GM11168 (cell line): ENCODE results near the gene SNX11.

Experiments used
- in situ Hi-C: fragments of 300-500 bp; cut with MboI; formaldehyde crosslinking; loops from one replicate; pipeline ENCODE4 v1.12.0; 2022; ENCODE audit warnings: low sequenced_read_pairs; ENCODE audit not compliant: unreplicated experiment

Gene SNX11

DNA sequence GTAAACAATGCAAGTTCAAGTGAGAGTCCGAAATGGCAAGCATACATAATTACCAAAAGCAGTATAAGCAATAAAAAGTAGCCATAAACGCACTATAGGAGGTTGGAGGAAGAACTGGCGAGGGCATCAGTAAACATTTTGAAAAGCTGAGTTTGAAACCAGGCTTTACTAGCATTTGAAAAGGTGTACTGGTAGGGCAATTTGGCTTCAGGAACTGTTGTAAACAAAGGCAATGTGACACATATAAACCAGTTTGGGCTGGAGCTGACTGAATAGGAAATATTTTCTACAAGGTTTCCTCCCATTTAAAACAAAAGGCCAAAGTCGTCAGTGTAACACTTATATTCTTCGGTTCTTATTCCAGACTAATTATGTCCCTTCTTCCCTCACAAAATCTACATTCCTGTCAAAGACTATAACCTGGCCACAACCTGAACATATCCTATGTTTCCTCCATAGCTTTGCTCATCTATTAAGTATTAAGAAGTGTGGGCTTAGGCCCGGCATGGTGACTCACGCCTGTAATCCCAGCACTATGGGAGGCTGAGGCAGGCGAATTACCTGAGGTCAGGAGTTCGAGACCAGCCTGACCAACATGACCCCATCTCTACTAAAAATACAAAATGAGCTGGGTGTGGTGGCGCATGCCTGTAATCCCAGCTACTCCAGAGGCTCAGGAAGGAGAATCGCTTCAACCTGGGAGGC is 14.1 kb upstream of the SNX11 start:
- in situ Hi-C loops = no loop called here

DNA sequence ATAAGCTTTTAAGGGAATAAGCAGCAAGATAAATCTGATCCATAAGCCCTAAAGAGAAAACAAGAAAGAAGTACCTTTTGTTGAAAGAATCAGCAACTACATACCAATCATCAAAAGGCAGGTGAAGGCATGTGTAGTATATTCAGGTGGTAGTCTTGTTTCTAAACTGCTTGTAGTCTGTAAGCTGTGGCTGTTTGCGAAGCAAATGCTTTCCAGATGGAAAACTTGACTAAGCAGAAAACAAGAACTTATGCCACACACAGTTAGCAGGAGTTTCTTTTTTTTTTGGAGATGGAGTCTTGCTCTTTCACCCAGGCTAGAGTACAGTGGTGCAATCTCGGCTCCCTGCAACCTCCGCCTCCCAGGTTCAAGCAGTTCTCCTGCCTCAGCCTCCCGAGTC is 12.0 kb upstream of the SNX11 start:
- in situ Hi-C loops = no loop called here

DNA sequence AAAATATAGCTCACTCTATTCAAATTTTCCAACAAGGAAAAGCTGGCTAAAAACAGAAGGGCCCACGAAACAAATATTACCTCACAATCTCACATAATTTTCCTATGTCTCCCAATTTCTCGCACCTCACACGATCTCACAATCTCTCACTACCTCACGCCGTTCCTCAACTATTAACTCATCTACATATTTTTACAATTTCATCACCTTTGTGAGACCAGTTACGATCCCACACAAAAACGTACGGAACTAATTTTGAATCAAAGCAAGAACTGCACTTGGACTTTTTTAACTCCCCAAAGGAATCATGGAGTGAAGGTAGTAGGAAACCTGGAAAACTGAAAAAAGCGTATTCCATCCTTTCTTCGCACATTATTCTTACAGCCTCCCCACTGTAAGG is 7.4 kb upstream of the SNX11 start:
- in situ Hi-C loops = no loop called here

DNA sequence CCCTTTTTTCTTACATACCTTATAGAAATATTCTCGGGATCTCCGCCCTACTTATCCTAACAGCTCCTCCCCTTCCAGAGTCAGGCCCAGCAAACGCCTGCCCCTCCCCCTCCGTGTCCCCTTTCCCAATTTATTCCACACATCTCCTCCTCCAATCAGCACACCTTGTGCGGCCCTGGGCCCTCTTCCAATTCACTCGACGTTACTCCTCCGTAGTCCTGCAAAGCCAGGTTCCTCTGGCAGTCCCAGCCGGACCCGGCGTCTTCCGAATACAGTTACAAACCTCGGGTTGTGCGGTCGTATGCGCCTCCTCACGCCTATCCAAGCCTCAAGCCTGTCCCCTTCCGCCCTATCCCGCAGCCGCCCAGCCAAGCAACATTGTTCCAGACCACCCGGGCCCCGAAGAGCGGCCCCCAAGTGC is 7.0 kb upstream of the SNX11 start:
- in situ Hi-C loops = no loop called here

DNA sequence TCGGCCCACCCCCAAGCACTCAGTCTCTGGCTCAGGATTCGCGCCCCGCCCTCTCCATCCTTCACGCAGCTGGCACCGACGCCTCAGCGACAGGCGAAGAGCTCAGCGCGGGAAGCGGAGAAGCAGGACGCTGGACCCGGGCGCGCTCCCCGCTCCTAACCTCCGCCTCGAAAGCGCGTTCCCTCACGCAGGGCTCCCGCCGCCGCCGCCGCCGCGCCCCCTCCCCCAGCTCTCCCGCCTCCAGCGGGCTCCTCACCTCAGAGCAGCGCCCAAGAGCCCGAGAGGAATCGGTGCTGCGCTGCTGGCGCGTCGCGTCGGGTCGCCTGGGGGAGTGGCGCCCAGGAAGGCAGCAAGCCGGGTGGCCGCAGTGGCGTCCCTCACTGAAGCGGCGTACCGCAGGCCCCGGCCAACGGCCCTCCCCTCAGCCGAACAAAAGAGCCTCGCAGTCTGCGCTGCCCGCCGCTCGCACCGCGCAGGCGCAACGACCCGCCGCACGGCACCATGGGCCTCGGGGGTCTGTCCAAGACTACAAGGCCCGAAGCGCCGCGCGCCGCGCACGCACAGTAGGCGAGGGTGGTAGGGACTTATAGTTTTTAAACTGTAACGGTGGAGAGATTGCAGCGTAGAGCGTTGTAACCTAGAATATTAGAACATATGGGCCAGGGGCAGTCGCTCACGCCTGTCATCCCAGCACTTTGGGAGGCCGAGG is 6.4 kb upstream of the SNX11 start, which contains the start of gene CBX1:
CBX1 (minus strand) TSS at position 467 of the 709 bp plus-strand sequence. CDS start 24,474 bp downstream, outside the sequence.
- in situ Hi-C loops = no loop called here

DNA sequence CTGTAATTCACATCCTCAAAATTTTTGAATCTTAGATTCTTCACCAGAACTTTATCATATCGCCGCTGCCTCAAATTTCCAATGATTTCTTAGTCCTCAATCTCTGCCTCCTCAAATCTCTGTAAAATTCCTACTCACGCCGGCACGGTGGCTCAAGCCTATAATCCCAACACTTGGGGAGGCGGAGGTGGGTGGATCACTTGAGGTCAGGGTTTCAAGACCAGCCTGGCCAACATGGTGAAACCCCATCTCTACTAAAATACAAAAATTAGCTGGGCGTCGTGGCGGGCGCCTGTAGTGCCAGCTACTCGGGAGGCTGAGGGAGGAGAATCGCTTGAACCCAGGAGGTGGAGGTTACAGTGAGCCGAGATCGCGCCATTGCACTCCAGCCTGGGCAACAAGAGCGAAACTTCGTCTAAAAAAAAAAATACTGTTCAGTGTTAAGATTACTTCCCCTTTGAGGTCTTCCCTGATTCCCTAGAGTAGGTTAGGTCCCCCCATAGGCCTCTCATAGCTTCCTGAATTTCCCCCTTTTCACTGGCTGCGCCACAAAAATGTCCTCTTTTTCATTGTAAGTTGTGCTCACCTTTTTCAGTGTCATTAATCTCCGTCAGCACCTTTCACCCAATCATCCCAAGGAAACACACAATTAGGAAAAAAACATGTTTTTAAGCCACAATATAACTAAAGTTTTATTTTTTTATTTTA is 5.4 kb upstream of the SNX11 start:
- in situ Hi-C loops = no loop called here

DNA sequence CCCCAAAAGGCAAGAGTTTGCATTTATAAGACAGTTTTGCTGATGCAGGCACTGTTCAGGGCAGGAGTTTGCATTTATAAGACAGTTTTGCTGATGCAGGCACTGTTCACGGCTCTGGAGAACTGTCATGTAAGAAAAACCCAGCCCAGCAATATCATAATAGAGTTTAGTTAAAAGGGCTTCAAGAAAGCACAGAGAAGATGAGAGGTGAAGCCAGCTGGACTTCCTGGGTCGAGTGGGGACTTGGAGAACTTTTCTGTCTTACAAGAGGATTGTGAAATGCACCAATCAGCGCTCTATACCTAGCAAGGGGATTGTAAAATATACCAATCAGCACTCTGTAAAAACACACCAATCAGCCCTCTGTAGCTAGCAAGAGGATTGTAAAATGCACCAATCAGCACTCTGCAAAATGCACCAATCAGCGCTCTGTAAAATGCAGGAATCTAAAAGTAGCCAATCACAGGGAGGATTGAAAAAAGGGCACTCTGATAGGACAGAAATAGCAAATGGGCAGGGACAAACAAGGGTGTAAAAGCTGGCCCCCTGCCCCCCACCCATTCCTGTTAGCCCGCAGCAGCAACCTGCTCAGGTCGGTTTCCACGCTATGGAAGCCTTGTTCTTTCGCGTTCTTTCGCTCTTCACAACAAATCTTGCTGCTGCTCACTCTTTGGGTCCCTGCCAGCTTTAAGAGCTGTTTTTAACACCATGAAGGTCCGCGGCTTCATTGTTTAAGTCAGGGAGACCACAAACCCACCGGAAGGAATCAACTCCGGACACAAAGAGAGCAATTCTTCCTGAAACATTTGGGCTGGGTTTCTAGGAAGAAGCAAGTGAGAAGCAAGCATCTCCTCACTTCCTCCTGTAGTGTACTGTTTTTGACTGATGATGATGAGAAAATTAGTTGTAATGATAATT is 4.5 kb upstream of the SNX11 start:
- in situ Hi-C loops = no loop called here

DNA sequence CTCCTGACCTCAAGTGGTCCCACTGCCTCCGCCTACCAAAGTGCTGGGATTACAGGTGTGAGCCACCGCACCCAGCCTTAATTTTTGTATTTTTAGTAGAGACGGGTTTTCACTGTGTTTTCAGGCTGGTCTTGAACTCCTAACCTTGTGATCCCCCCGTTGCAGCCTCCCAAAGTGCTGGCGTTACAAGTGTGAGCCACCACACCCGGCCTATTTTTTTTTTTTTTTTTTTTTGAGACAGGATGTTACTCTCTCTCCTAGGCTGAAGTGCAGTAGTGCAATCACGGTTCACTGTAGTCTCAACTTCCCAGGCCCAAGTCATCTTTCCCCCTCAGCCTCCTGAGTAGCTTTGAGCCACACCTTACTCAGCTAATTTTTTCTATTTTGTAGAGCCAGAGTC is 3.1 kb upstream of the SNX11 start:
- in situ Hi-C loops = no loop called here

DNA sequence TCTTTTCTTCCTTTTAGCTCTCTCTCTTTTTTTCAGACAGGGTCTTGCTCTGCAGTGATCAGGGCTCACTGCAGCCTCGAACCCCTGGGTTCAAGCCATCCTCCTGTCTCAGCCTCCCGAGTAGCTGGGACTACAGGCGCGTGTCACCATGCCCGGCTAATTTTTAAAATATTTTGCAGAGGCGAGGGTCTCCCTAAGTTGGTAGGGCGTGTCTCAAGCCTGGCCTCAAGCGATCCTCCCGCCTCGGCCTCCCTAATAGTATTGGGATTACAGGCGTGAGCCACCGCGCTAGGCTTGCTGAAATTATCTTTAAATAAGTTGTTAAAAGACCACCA is 797 bp upstream of the SNX11 start:
- in situ Hi-C loops = no loop called here

DNA sequence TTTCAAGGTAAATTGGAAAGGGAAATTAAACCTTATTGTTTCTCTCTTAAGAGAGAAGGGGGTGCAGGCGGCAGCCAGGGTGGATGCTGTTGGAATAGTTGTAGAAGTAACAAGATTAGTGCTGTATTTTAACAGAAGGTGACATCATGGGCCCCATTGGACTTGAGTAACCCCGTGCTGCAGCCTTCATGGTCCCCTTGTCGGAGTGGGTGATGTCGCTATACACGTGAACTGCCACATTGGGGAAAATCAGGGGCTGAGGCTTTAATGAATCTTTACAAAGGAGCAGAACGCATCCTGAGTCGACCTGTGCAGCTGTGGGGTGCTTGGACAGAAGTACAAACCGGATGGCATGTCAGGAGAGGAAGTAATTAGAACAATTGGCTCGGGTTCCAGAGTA is 3.2 kb downstream of the SNX11 start:
- in situ Hi-C loops = no loop called here

DNA sequence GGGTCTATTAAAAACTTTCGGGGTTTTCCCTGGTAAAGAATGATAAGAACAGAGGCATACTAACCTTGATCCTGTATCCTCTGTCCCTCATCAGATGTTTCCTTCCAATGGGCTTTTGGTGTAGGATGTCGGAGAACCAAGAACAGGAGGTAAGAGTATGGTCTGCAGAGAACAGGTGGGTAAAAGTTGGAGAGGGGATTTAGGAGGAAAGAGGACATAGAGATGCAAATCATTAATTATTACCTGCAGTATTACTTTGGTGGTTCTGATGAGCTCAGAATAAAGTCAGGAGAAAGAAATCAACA is 4.3 kb downstream of the SNX11 start:
- in situ Hi-C loops = no loop called here

DNA sequence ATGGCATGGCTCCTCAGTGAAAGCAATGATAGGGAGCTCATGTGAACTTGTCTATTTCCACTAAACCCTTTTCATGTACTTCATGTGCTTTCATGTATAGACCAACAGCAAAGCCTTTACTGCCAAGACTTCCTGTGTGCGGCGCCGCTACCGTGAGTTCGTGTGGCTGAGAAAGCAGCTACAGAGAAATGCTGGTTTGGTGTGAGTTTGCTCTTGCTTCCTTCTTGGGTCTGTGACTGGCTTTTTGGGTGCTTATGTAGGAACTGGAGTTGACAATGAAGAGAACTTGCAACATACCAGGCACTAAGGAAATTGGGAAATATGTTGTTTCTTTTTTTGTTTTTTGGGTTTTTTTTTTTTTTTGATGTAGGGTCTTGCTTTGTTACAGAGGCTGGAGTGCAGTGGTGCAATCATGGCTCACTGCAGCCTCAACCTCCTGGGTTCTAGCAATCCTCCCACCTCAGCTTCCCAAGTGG is 5.7 kb downstream of the SNX11 start:
- in situ Hi-C loops = no loop called here

DNA sequence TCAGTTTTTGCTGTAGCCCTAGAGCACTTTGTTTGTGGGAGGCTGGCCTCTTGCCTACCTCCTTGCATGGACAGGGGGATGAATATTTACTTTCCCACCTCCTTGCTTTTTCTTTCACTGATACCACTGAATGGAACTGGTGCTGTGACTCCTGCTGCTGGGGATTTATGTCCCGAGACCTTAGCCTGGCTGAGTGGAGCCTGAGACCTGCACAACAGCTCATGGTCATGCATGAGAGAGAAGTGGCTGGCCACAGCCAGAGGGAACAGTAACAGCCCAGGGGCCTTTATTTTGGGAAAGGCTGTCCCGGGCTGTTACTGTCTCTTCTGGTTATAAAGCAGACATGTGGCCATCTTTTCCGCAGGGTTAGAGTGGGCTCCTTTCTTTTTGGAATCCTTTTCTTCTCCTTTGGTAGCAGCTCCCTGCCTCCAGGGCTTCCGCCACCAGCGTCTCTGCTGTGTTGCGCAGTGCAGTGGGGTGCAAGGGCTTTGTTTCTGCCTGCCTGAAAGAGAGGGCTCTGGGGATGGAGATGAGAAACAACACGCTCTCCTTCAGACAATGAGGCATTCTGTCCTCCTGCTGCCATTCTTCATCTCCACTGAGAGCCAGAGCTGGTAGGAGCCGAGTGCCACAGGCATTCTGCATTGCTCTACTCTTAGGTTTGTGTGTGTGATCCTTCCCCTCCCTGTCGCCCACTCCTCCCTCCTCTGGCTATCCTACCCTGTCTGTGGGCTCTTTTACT is 14.5 kb downstream of the SNX11 start:
- in situ Hi-C loops = no loop called here

DNA sequence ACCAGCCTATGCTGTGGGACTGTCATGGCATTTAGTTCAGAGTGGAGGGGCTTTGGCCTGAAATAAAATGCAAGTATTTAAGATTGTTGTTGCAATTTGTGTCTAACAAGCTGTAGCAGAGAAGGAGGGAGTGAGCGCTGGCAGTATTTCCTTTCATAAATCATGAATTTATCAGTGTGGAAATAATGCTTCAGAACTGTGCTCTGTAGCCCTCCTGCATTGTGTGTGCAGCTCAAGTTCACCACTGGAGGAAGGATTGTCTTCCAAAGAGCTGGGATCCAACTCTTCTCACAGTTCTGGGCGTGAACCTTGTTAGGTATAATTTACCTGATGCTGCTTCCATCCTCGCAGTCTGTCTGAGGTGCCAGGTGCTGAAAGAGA is 15.1 kb downstream of the SNX11 start:
- in situ Hi-C loops = no loop called here

DNA sequence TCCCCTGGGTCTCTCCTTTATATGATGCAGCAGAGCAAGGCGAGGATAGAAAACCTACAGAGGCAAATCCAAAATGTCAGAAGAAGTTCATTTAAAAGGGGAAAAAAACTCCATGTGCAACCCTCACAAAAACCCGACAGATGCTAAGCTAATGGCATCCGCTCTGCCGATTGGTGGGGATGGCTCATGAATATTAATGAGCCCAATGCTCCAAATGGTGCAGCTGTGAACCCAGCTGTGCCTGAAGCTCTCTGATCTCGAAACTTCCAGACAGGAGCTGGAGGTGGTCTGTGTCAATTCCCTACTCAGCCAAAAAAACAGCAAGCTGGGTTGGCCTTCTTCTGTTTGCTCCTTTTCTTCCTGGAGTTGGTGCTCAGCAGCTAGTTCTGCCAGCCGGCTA is 15.5 kb downstream of the SNX11 start:
- in situ Hi-C loops = no loop called here

DNA sequence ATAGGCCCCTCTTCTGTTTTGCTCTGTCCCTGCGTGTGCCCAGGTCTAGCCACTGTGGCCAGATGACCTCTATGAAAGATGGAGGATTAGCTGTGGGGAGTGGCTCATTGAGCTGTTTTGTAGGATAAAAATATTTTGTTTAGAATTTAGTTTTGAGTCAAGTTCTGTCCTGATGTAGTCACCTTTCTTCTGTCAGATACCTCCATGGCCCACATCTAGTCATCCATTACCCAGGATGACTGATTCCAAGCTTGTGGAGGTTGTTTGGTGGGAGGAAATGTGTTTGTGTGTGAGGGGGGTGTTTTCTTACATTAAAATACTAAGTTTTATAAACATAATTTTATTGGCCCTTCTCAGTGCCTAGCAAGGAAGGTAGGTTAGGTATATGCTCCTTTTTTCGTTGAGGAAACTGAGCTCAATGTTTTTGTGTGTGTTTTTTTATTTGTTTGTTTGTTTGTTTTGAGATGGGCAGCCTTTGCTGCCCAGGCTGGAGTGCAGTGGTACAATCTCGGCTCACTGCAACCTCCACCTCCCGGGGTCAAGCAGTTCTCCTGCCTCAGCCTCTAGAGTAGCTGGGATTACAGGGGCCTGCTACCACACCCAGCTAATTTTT is 16.3 kb downstream of the SNX11 start:
- in situ Hi-C loops = no loop called here

DNA sequence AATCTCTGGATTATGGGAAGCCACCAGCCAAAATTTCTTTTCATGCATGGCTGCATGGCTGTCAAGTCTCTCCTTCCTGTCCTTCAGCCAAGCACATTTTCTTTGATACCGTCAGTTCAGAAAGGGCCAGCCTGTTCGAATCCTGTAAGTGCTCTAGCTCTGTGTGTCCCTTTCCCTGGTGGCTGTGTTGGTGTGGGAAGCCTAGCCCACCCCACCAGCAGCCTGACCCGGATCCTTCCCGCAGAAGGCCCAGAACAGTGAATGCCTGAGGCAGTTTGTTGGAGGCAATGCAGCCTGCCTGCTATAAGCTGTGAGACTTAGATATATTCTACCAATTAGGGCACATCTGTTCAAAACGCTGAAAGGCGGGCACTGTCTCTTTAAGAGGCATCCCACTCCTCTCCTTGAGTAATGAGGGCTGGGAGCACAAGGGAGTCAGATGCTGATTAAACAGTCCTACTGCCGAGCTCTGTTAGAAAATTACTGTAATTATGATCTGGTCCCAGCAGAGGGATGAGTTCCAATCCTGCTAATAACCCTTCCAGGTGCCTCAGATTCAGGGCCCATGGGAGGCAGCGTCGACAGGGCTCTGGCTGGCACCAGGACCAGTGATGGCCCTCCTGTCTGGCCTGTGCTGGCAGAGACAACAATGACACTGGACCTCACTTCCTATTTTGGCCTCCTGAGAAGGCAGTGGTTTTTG is 18.4 kb downstream of the SNX11 start:
- in situ Hi-C loops = no loop called here

DNA sequence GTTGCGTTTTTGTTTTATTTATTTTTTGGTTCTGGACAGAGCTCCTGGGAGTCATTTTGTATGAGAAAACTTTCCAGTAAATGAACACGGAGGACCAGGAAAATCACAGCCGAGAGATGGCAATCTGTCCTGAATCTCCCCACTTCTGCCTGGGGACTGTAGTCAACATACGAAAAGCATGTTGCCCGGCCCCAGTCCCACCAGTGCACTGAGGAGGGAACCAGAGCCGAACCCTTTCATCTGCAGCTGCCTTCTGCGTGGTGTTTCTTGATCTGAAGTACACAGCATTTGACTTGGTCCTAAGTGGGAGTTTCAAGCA is 18.9 kb downstream of the SNX11 start:
- in situ Hi-C loops = no loop called here
